H9 (cell line): ENCODE measurements around the gene SETDB1. TPM values are rescaled to one million over a fixed set of nuclear protein-coding genes. Genes with fewer than 3 reads are reported as not detected.

Experiments
- DNase-seq: peaks from one replicate; pipeline ENCODE4 v3.0.0-alpha.2; 2017
- H2AFZ ChIP-seq: one replicate; pipeline ENCODE4 v1.6.1; 2013; ENCODE audit warnings: mild to moderate bottlenecking, low read length, control low read depth, moderate library complexity
- H2AK5ac ChIP-seq: 2 replicates; pipeline ENCODE4 v1.6.1; 2013; ENCODE audit warnings: low read length, control low read depth, mixed read lengths; ENCODE audit not compliant: insufficient read length
- H2BK120ac ChIP-seq: one replicate; pipeline ENCODE4 v1.6.1; 2013; ENCODE audit warnings: low read depth, mild to moderate bottlenecking, low read length, control low read depth, inconsistent platforms; ENCODE audit not compliant: poor library complexity, severe bottlenecking
- H2BK12ac ChIP-seq: 2 replicates; pipeline ENCODE4 v1.6.1; 2013; ENCODE audit warnings: low read length, control low read depth, mixed read lengths, low read depth; ENCODE audit not compliant: insufficient read length
- H2BK15ac ChIP-seq: 2 replicates; pipeline ENCODE4 v1.6.1; 2013; ENCODE audit warnings: low read depth, low read length, control low read depth
- H2BK20ac ChIP-seq: one replicate; pipeline ENCODE4 v1.6.1; 2013; ENCODE audit warnings: low read depth, mild to moderate bottlenecking, low read length, control low read depth, inconsistent platforms; ENCODE audit not compliant: poor library complexity, severe bottlenecking
- H2BK5ac ChIP-seq: 2 replicates; pipeline ENCODE4 v1.6.1; 2013; ENCODE audit warnings: low read length, control low read depth, mixed read lengths; ENCODE audit not compliant: insufficient read length
- H3K14ac ChIP-seq: 2 replicates; pipeline ENCODE4 v1.6.1; 2013; ENCODE audit warnings: low read length, control low read depth; ENCODE audit not compliant: insufficient read depth
- H3K18ac ChIP-seq: 2 replicates; pipeline ENCODE4 v1.6.1; 2013; ENCODE audit warnings: low read depth, mild to moderate bottlenecking, mixed read lengths, low read length, control low read depth; ENCODE audit not compliant: insufficient read length
- H3K23ac ChIP-seq: 2 replicates; pipeline ENCODE4 v1.6.1; 2013; ENCODE audit warnings: low read length, control low read depth, mixed read lengths, low read depth; ENCODE audit not compliant: insufficient read length
- H3K23me2 ChIP-seq: 2 replicates; pipeline ENCODE4 v1.6.1; 2013; ENCODE audit warnings: low read depth, mild to moderate bottlenecking, mixed read lengths, low read length, control low read depth; ENCODE audit not compliant: insufficient read length, poor library complexity, severe bottlenecking
- H3K27ac ChIP-seq: 2 replicates; pipeline ENCODE4 v1.5.1; 2013; ENCODE audit warnings: low read length, control low read depth, mixed read lengths, low read depth; ENCODE audit not compliant: insufficient read length
- H3K27me3 ChIP-seq: 2 replicates; pipeline ENCODE4 v1.6.1; 2013; ENCODE audit warnings: low read length, control low read depth, inconsistent platforms; ENCODE audit not compliant: insufficient read depth
- H3K4ac ChIP-seq: 2 replicates; pipeline ENCODE4 v1.6.1; 2013; ENCODE audit warnings: low read depth, mild to moderate bottlenecking, control low read depth, inconsistent platforms, low read length, moderate library complexity
- H3K4me1 ChIP-seq: 2 replicates; pipeline ENCODE4 v1.6.1; 2013; ENCODE audit warnings: low read length, control low read depth, inconsistent platforms; ENCODE audit not compliant: insufficient read depth
- H3K4me2 ChIP-seq: 2 replicates; pipeline ENCODE4 v1.6.1; 2013; ENCODE audit warnings: low read length, control low read depth, mixed read lengths; ENCODE audit not compliant: insufficient read length, insufficient read depth
- H3K56ac ChIP-seq: 2 replicates; pipeline ENCODE4 v1.6.1; 2013; ENCODE audit warnings: low read depth, mild to moderate bottlenecking, mixed read lengths, low read length, control low read depth; ENCODE audit not compliant: insufficient read length
- H3K79me1 ChIP-seq: 2 replicates; pipeline ENCODE4 v1.6.1; 2013; ENCODE audit warnings: low read depth, mild to moderate bottlenecking, moderate library complexity, low read length, control low read depth, inconsistent platforms; ENCODE audit not compliant: insufficient read depth, poor library complexity, severe bottlenecking
- H3K79me2 ChIP-seq: 2 replicates; pipeline ENCODE4 v1.6.1; 2013; ENCODE audit warnings: low read length, control low read depth, inconsistent platforms; ENCODE audit not compliant: insufficient read depth
- H3K9ac ChIP-seq: 2 replicates; pipeline ENCODE4 v1.6.1; 2013; ENCODE audit warnings: low read length, control low read depth, mixed read lengths; ENCODE audit not compliant: insufficient read length; ENCODE audit errors: extremely low read depth
- H3K9me3 ChIP-seq: one replicate; pipeline ENCODE4 v1.6.1; 2013; ENCODE audit warnings: low read depth, low read length, inconsistent platforms; ENCODE audit not compliant: control insufficient read depth
- H3T11ph ChIP-seq: one replicate; pipeline ENCODE4 v1.6.1; 2013; ENCODE audit warnings: mild to moderate bottlenecking, low read length, control low read depth, inconsistent platforms
- H4K20me1 ChIP-seq: one replicate; pipeline ENCODE4 v1.6.1; 2013; ENCODE audit not compliant: control insufficient read depth, insufficient read length, insufficient read depth
- H4K5ac ChIP-seq: 2 replicates; pipeline ENCODE4 v1.6.1; 2013; ENCODE audit warnings: low read depth, mild to moderate bottlenecking, mixed read lengths, low read length, control low read depth; ENCODE audit not compliant: insufficient read length
- H4K8ac ChIP-seq: replicated peaks from 2 replicates; pipeline ENCODE4 v1.6.1; 2013; ENCODE audit warnings: low read length, control low read depth, mixed read lengths, low read depth; ENCODE audit not compliant: insufficient read length
- H4K91ac ChIP-seq: 2 replicates; pipeline ENCODE4 v1.6.1; 2013; ENCODE audit warnings: low read depth, mild to moderate bottlenecking, moderate library complexity, mixed read lengths, low read length, control low read depth; ENCODE audit not compliant: insufficient read length
- H3K27ac Mint-ChIP-seq, 3 experiments: 2 replicates in 2 of 3; 3 replicates in 1 of 3; pipeline ENCODE4 v1.8.0; 2020 to 2021; ENCODE audit warnings: mixed read lengths in 3 of 3, mild to moderate bottlenecking in 1 of 3, moderate library complexity in 1 of 3
- H3K27me3 Mint-ChIP-seq: 2 replicates; pipeline ENCODE4 v1.8.0; 2021; ENCODE audit warnings: low read depth, mild to moderate bottlenecking, moderate library complexity, mixed read lengths
- H3K36me3 Mint-ChIP-seq, 3 experiments: 2 replicates in 2 of 3; 3 replicates in 1 of 3; pipeline ENCODE4 v1.8.0; 2020 to 2021; ENCODE audit warnings: low read depth in 3 of 3, mixed read lengths in 3 of 3; ENCODE audit not compliant: insufficient read depth in 1 of 3
- H3K4me1 Mint-ChIP-seq, 2 experiments: 2 replicates each; pipeline ENCODE4 v1.8.0; 2020; ENCODE audit warnings: mixed read lengths in 2 of 2
- H3K4me3 Mint-ChIP-seq, 2 experiments: 2 replicates in 1 of 2; 3 replicates in 1 of 2; pipeline ENCODE4 v1.8.0; 2020 to 2021; ENCODE audit warnings: mild to moderate bottlenecking in 2 of 2, mixed read lengths in 2 of 2, moderate library complexity in 1 of 2
- H3K9me3 Mint-ChIP-seq, 2 experiments: 2 replicates in 1 of 2; 3 replicates in 1 of 2; pipeline ENCODE4 v1.8.0; 2020; ENCODE audit warnings: mild to moderate bottlenecking in 2 of 2, mixed read lengths in 2 of 2, moderate library complexity in 1 of 2
- CTCF ChIP-seq: fragments of 200-600 bp; sonication (generic); conservative IDR thresholded peaks from 3 replicates; pipeline ENCODE4 v1.8.0; 2021; ENCODE audit warnings: antibody characterized with exemption, mild to moderate bottlenecking
- WGBS: extraction: QIAGEN DNeasy Blood & Tissue Kit; methylation state at CpG from one replicate; pipeline ENCODE4 v1.1.7; 2013; ENCODE audit warnings: missing lambda C conversion rate, low lambda C conversion rate, mixed read lengths; ENCODE audit not compliant: insufficient read length; ENCODE audit errors: extremely low coverage; 5-methylcytosine and 5-hydroxymethylcytosine counted together
- total RNA-seq: library from RNA; stranded (reverse); gene quantifications from 2 replicates; pipeline ENCODE4 v1.2.1, GENCODE V29; 2021

Gene SETDB1
- total RNA-seq, 1 experiment from 2014 or later = 62.1 TPM

- H2AFZ ChIP-seq = no peak within 1 kb of the TSS
- no peak within 1 kb of the TSS for H2BK12ac ChIP-seq
- no peak for TF ChIP-seq CTCF
- no peaks in the 10 kb centered on the region for H3K27me3 ChIP-seq
- H2AK5ac ChIP-seq = no peak within 1 kb of the TSS
- no peak within 1 kb of the TSS for H2BK120ac ChIP-seq
- H2BK5ac ChIP-seq = no peak within 1 kb of the TSS
- H3K79me2 ChIP-seq = no peaks in the 10 kb centered on the region
- no peak within 1 kb of the TSS for H4K8ac ChIP-seq
- peak within 1 kb of the TSS; percentile 32 for H3K4me2 ChIP-seq
- no CpG with 5 or more reads among the region's 12 CpGs for WGBS
- H2BK15ac ChIP-seq = peak within 1 kb of the TSS; percentile 69; the same call in 1 of the 2 replicates
- H3K9ac ChIP-seq = no peak within 1 kb of the TSS
- peak within 1 kb of the TSS in 1 of 2 experiments; percentile 5; a peak in 3 of 5 replicates for H3K4me3 Mint-ChIP-seq
- no peak for DNase-seq
- H3K4me1 Mint-ChIP-seq = peaks cover 35 to 41% of the 10 kb centered on the region in 2 experiments
- H3K27ac Mint-ChIP-seq = peak within 1 kb of the TSS; percentile 63 to 91 (median 83); a peak in 6 of 7 replicates
- H3K27me3 Mint-ChIP-seq = no peaks in the 10 kb centered on the region
- no peak within 1 kb of the TSS for H3T11ph ChIP-seq
- peak within 1 kb of the TSS; percentile 63 for H3K14ac ChIP-seq
- no peaks in the 10 kb centered on the region for H3K79me1 ChIP-seq
- H3K23me2 ChIP-seq = no peaks in the 10 kb centered on the region
- H4K91ac ChIP-seq = no peak within 1 kb of the TSS
- no peak within 1 kb of the TSS for H3K56ac ChIP-seq
- H3K4ac ChIP-seq = no peak within 1 kb of the TSS; the same call in 1 of the 2 replicates
- no peak within 1 kb of the TSS for H3K27ac ChIP-seq
- no peaks in the 10 kb centered on the region for H3K36me3 Mint-ChIP-seq
- no peaks in the 10 kb centered on the region for H3K9me3 Mint-ChIP-seq
- H3K9me3 ChIP-seq = no peaks in the 10 kb centered on the region
- peaks cover 16% of the 10 kb centered on the region; the same call in 1 of the 2 replicates for H3K4me1 ChIP-seq
- no peaks in the 10 kb centered on the region for H4K20me1 ChIP-seq
- no peak within 1 kb of the TSS for H4K5ac ChIP-seq
- no peak within 1 kb of the TSS for H3K23ac ChIP-seq
- H3K18ac ChIP-seq = peak within 1 kb of the TSS; percentile 68
- H2BK20ac ChIP-seq = no peak within 1 kb of the TSS
Measured at GRCh38 chr1:150981805-150982712, 55.9 kb downstream of the SETDB1 start, which contains the start of gene ANXA9. TSS of gene ANXA9 (plus strand) at chr1:150982292. CDS start at chr1:150983106, 814 bp downstream.
